Panc1 (cell line): Measurements from ENCODE around the gene SLC16A11. TPM values are rescaled to one million over a fixed set of nuclear protein-coding genes. Genes with fewer than 3 reads are reported as not detected.

Experiments
- ATAC-seq: fragments of 200-7000 bp; cut with Tn5 transposase; 2 replicates; pipeline ENCODE4 v1.9.1; 2020; ENCODE audit warnings: mild to moderate bottlenecking, moderate library complexity
- BruUV-seq: library from RNA; stranded (reverse); fragments of 400-500 nt; replicated peaks from 2 replicates; lab custom pipeline; 2021; lab: Mats Ljungman, UMichigan
- CTCF ChIA-PET: fragments of 300-600 bp; sonication (Branson Sonifier 250); formaldehyde crosslinking; loops from one replicate; lab custom pipeline; 2022; ENCODE audit warnings: antibody characterized with exemption; lab: Charles Lee
- POLR2A ChIA-PET: fragments of 300-600 bp; sonication (Branson Sonifier 250); formaldehyde crosslinking; loops from one replicate; lab custom pipeline; 2022; ENCODE audit warnings: antibody characterized with exemption; lab: Charles Lee
- DNase-seq: peaks from one replicate; pipeline ENCODE4 v3.0.0-alpha.2; 2010; ENCODE audit warnings: low read depth, low spot score
- H3K27ac ChIP-seq: 2 replicates; pipeline ENCODE4 v1.5.1; 2011; ENCODE audit warnings: mild to moderate bottlenecking, low read length, inconsistent platforms
- H3K27me3 ChIP-seq: fragments of 200-500 bp; sonication (Bioruptor generic); 2 replicates; pipeline ENCODE4 v1.6.0; 2014; ENCODE audit warnings: low read length, inconsistent platforms; ENCODE audit not compliant: control insufficient read depth, insufficient read depth
- H3K36me3 ChIP-seq: fragments of 200-500 bp; sonication (Bioruptor generic); 2 replicates; pipeline ENCODE4 v1.5.1; 2014; ENCODE audit warnings: inconsistent platforms, mild to moderate bottlenecking, low read length, moderate library complexity; ENCODE audit not compliant: control insufficient read depth, insufficient read depth
- H3K4me1 ChIP-seq: 2 replicates; pipeline ENCODE4 v1.5.1; 2011; ENCODE audit warnings: inconsistent platforms, mild to moderate bottlenecking, low read length, moderate library complexity; ENCODE audit not compliant: control insufficient read depth, insufficient read depth
- H3K4me3 ChIP-seq, 2 experiments: 2 replicates each; pipeline ENCODE4 v1.5.1; 2011 to 2012; ENCODE audit warnings: low read depth in 2 of 2, low read length in 2 of 2, mild to moderate bottlenecking in 2 of 2, inconsistent platforms in 1 of 2, moderate library complexity in 1 of 2
- H3K9me3 ChIP-seq: fragments of 200-500 bp; sonication (Bioruptor generic); 2 replicates; pipeline ENCODE4 v1.5.1; 2014; ENCODE audit warnings: low read depth, mild to moderate bottlenecking, inconsistent platforms, low read length, moderate library complexity; ENCODE audit not compliant: control insufficient read depth, insufficient read depth
- POLR2AphosphoS5 ChIP-seq: IDR thresholded peaks from 2 replicates; pipeline ENCODE4 v1.6.1; 2012; ENCODE audit warnings: mild to moderate bottlenecking, low read depth, low read length, moderate library complexity
- REST ChIP-seq, 2 experiments: IDR thresholded peaks; 2 replicates each; pipeline ENCODE4 v1.6.1; 2011 to 2012; ENCODE audit warnings: low read depth in 2 of 2, control low read depth in 1 of 2, low read length in 1 of 2, mild to moderate bottlenecking in 1 of 2, moderate library complexity in 1 of 2; ENCODE audit not compliant: insufficient read depth in 1 of 2
- SIN3A ChIP-seq: IDR thresholded peaks from 2 replicates; pipeline ENCODE4 v1.6.1; 2012; ENCODE audit warnings: low read depth, mild to moderate bottlenecking, low read length, moderate library complexity, borderline replicate concordance; ENCODE audit not compliant: insufficient read depth
- TCF7L2 ChIP-seq: IDR thresholded peaks from 2 replicates; pipeline ENCODE4 v1.6.1; 2011; ENCODE audit warnings: mild to moderate bottlenecking, low read depth, low read length, inconsistent platforms
- in situ Hi-C: cut with HindIII; loops from 2 replicates; pipeline ENCODE4 v1.10.0; 2016; ENCODE audit warnings: low sequenced_read_pairs, low pct_unique_long_range_greater_than_20kb
- intact Hi-C: fragments of 100-400 bp; cut with micrococcal nuclease; formaldehyde crosslinking; loops from one replicate; pipeline ENCODE4 v1.10.0; 2022; ENCODE audit not compliant: unreplicated experiment
- total RNA-seq: library from RNA; stranded (reverse); gene quantifications from one replicate; pipeline ENCODE4 v1.2.1, GENCODE V29; 2021; ENCODE audit not compliant: unreplicated experiment
- TF ChIP-seq, protein P1 (sequence below): fragments of 450-650 bp; IDR thresholded peaks from 2 replicates; pipeline ENCODE4 v1.5.1; 2017; ENCODE audit warnings: mild to moderate bottlenecking

Gene SLC16A11
- total RNA-seq, 1 experiment from 2014 or later = not detected

DNA sequence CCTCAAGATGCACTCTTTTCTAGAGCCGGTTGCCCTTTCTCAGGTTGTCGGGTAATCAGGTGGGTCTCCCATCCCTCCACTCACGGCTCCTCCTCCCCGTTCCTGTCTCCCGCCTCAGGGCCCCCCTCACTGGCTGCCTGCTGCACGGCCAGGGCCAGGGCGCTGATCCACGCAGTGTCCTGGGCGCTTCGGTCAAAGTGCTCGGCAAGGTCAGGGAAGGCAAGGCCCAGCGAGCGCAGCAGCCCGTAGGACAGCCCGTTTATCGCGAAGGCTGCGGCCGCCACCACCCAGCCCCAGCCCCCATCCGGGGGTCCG, 753 bp downstream of the SLC16A11 start:
- Histone ChIP-seq H3K27ac (no peak overlapping the region), H3K36me3 (no peaks in the 10 kb centered on the region), H3K4me1 (peaks cover 12% of the 10 kb centered on the region), H3K27me3 (no peaks in the 10 kb centered on the region), H3K9me3 (no peaks in the 10 kb centered on the region), H3K4me3 (peak overlapping the region; percentile 37 to 55)
- in situ Hi-C loops (no loop called here), intact Hi-C loops (loop anchor here (10.0 kb wide), 1 partner anchor 122 kb away; no protein-coding TSS in a partner anchor)
- POLR2A ChIA-PET = interaction anchor here (0.9 kb wide), 1 partner anchor 176 kb away, joined by 4 read pairs; no protein-coding TSS in a partner anchor
- DNase-seq (no peak), ATAC-seq (peak; percentile 56)
- CTCF ChIA-PET = no interaction called here
- TF ChIP-seq, protein P1, sequence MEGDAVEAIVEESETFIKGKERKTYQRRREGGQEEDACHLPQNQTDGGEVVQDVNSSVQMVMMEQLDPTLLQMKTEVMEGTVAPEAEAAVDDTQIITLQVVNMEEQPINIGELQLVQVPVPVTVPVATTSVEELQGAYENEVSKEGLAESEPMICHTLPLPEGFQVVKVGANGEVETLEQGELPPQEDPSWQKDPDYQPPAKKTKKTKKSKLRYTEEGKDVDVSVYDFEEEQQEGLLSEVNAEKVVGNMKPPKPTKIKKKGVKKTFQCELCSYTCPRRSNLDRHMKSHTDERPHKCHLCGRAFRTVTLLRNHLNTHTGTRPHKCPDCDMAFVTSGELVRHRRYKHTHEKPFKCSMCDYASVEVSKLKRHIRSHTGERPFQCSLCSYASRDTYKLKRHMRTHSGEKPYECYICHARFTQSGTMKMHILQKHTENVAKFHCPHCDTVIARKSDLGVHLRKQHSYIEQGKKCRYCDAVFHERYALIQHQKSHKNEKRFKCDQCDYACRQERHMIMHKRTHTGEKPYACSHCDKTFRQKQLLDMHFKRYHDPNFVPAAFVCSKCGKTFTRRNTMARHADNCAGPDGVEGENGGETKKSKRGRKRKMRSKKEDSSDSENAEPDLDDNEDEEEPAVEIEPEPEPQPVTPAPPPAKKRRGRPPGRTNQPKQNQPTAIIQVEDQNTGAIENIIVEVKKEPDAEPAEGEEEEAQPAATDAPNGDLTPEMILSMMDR = no peak
- TF ChIP-seq TCF7L2 (no peak), SIN3A (no peak)
- no TSS peak for BruUV-seq

DNA sequence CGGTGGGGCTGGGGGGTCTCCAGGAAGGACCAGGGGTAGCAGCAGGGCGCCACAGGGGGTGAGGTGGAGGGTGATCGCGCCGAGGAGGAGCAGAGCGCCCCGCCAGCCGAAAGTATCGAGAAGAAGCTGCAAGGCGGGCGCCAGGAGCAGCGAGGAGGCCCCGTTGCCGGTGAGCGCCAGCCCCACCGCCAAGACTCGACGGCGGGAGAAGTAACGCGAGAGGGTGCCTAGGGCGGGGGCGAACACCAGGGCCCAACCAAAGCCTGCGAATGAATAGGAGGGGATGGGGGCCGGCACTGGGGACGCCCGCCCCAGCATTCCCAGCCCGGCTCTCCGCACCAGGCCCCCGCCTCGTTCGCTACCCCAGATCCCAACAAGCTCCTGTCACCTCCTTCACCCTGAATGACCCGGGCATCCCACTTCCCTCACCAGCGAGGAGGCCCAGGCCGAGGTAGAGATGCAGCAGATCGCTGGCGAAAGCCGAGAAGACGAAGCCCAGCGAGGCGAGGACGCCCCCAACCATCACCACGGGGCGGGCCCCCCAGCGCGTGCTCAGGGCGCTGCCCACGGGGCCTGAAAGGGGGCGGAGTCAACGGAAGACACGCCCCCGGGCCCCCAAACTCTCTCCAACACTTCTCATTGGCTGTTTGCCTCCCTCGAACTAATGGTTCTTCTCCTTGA, 1.3 kb downstream of the SLC16A11 start:
- intact Hi-C loops = loop anchor here (10.0 kb wide), 1 partner anchor 122 kb away; no protein-coding TSS in a partner anchor
- Histone ChIP-seq H3K4me3 (peak overlapping the region; percentile 37 to 55), H3K36me3 (no peaks in the 10 kb centered on the region), H3K4me1 (peaks cover 12% of the 10 kb centered on the region), H3K27me3 (no peaks in the 10 kb centered on the region), H3K9me3 (no peaks in the 10 kb centered on the region), H3K27ac (no peak overlapping the region)
- DNase-seq = no peak
- no TSS peak for BruUV-seq
- ChIA-PET CTCF (no interaction called here), POLR2A (interaction anchor here (0.9 kb wide), 1 partner anchor 176 kb away, joined by 4 read pairs; no protein-coding TSS in a partner anchor)
- in situ Hi-C loops = no loop called here
- ATAC-seq = no peak
- TF ChIP-seq TCF7L2 (no peak), SIN3A (no peak), POLR2AphosphoS5 (no peak), REST (IDR thresholded peaks at IDR 0.05; ENCODE audit: insufficient read depth in 1 of 2, low read depth in 2 of 2, low read length in 1 of 2) (no peak)
- TF ChIP-seq, protein P1 = no peak
